Muscle of leg (tissue), 11 donors: ENCODE results near the gene TMBIM6. TPM values are rescaled to one million over a fixed set of nuclear protein-coding genes. Genes with fewer than 3 reads are reported as not detected.
"Not testable (repeated sequence)": the region's sequence is repeated elsewhere in the genome, so short reads cannot be mapped to it uniquely, and the experiment has no call there.

Source experiments
- DNase-seq: peaks from one replicate; pipeline ENCODE4 v3.0.0; 2013
- H3K27ac ChIP-seq: one replicate; pipeline ENCODE4 v1.5.1; 2013; ENCODE audit warnings: mild to moderate bottlenecking, low read length, control low read depth
- H3K27me3 ChIP-seq: one replicate; pipeline ENCODE4 v1.6.1; 2013; ENCODE audit warnings: low read length; ENCODE audit not compliant: control insufficient read depth, insufficient read depth
- H3K36me3 ChIP-seq: one replicate; pipeline ENCODE4 v1.6.1; 2013; ENCODE audit warnings: low read length; ENCODE audit not compliant: control insufficient read depth, insufficient read depth
- H3K4me1 ChIP-seq: one replicate; pipeline ENCODE4 v1.6.1; 2013; ENCODE audit warnings: low read length; ENCODE audit not compliant: control insufficient read depth, insufficient read depth
- H3K4me3 ChIP-seq: one replicate; pipeline ENCODE4 v1.5.1; 2013; ENCODE audit warnings: low read length, control low read depth
- H3K9me3 ChIP-seq: replicated peaks from 2 replicates; pipeline ENCODE4 v1.6.1; 2013; ENCODE audit warnings: low read depth, low read length; ENCODE audit not compliant: control insufficient read depth
- WGBS: methylation state at CpG from one replicate; pipeline ENCODE4 v1.1.5; 2013; ENCODE audit warnings: missing lambda C conversion rate; ENCODE audit not compliant: insufficient coverage; 5-methylcytosine and 5-hydroxymethylcytosine counted together
- polyA plus RNA-seq, 8 donors: library from polyadenylated mRNA; unstranded; fragments of 120-200 nt; gene quantifications; one replicate each; pipeline versions ENCODE4 v1.2.1 to v1.2.3, GENCODE V29; 2013; ENCODE audit warnings: inconsistent platforms in 1 of 8, low replicate concordance in 1 of 8; ENCODE audit not compliant: insufficient read length in 8 of 8, insufficient read depth in 1 of 8
- total RNA-seq: library from RNA; stranded (reverse); fragments of 120-200 nt; gene quantifications from one replicate; pipeline ENCODE4 v1.2.4, GENCODE V29; 2013

Gene TMBIM6
- total and polyA plus RNA-seq, 9 donors = 211 to 272 (median 243) TPM

DNA sequence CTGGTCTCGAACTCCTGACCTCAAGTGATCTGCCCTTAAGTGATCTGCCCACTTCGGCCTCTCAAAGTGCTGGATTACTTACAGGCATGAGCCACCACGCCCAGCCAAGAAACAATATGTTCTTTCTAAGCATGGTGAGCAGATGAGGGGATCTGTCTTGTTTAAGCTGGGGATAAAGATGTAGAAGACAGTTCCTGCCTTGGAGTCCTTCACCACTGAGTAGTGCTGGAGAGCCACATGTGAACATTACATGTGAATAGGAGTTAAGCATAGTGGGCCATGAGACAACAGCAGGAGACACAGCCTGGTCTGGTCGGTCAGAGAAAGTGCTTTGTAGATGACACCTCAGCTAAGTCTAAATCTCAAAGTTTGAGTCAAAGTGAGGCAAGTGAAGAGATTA, 26.0 kb downstream of the TMBIM6 start:
- H3K4me1 ChIP-seq = no peaks in the 10 kb centered on the region
- peaks cover 30% of the 10 kb centered on the region for H3K36me3 ChIP-seq
- H3K27me3 ChIP-seq = no peaks in the 10 kb centered on the region
- H3K9me3 ChIP-seq = no peaks in the 10 kb centered on the region
- no peak overlapping the region for H3K4me3 ChIP-seq
- 73% methylated on average over 4 of the region's 4 CpGs for WGBS
- no peak for DNase-seq
- H3K27ac ChIP-seq = no peak overlapping the region

DNA sequence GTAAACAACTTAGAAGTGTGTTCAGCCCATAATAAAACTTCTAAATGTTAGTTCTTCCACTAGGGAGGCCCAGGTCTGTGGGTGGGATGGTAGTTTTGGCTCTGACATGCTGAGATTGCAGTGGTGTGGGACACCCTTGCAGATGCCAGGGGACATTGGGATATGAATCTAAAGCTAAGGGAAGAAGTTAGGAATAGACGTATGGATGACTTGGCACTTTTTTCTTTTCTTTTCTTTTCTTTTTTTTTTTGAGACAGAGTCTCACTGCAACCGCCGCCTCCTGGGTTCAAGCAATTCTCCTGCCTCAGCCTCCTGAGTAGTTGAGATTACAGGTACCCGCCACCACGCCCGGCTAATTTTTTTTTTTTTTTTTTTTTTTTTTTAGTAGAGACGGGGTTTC, 31.7 kb downstream of the TMBIM6 start:
- WGBS = no CpG with 5 or more reads among the region's 7 CpGs
- not testable (repeated sequence) for DNase-seq, H3K36me3 ChIP-seq, H3K27me3 ChIP-seq, H3K4me3 ChIP-seq, H3K27ac ChIP-seq, H3K9me3 ChIP-seq, H3K4me1 ChIP-seq

GRCh38 chr12:49776413-49776812, 35.1 kb downstream of the TMBIM6 start:
- WGBS = 0% methylated on average over 5 of the region's 7 CpGs
- H3K27ac ChIP-seq = no peak overlapping the region
- DNase-seq = peak; percentile 77
- H3K36me3 ChIP-seq = no peaks in the 10 kb centered on the region
- no peaks in the 10 kb centered on the region for H3K27me3 ChIP-seq
- H3K9me3 ChIP-seq = no peaks in the 10 kb centered on the region
- H3K4me3 ChIP-seq = no peak overlapping the region
- H3K4me1 ChIP-seq = peaks cover 3% of the 10 kb centered on the region

- Histone ChIP-seq H3K27ac (no peak overlapping the region), H3K4me3 (no peak overlapping the region), H3K4me1 (peaks cover 3% of the 10 kb centered on the region), H3K9me3 (no peaks in the 10 kb centered on the region), H3K36me3 (no peaks in the 10 kb centered on the region), H3K27me3 (no peaks in the 10 kb centered on the region)
- no peak for DNase-seq
- 77% methylated on average over 5 of the region's 5 CpGs for WGBS
These were observed 35.5 kb downstream of the TMBIM6 start for GRCh38 chr12:49776858-49777257.

GRCh38 chr12:49777341-49777740, 36.0 kb downstream of the TMBIM6 start:
- H3K27ac ChIP-seq = no peak overlapping the region
- H3K9me3 ChIP-seq = no peaks in the 10 kb centered on the region
- H3K4me3 ChIP-seq = no peak overlapping the region
- H3K36me3 ChIP-seq = no peaks in the 10 kb centered on the region
- DNase-seq = no peak
- peaks cover 3% of the 10 kb centered on the region for H3K4me1 ChIP-seq
- WGBS = 100% methylated on average over 1 of the region's 3 CpGs
- H3K27me3 ChIP-seq = no peaks in the 10 kb centered on the region

DNA sequence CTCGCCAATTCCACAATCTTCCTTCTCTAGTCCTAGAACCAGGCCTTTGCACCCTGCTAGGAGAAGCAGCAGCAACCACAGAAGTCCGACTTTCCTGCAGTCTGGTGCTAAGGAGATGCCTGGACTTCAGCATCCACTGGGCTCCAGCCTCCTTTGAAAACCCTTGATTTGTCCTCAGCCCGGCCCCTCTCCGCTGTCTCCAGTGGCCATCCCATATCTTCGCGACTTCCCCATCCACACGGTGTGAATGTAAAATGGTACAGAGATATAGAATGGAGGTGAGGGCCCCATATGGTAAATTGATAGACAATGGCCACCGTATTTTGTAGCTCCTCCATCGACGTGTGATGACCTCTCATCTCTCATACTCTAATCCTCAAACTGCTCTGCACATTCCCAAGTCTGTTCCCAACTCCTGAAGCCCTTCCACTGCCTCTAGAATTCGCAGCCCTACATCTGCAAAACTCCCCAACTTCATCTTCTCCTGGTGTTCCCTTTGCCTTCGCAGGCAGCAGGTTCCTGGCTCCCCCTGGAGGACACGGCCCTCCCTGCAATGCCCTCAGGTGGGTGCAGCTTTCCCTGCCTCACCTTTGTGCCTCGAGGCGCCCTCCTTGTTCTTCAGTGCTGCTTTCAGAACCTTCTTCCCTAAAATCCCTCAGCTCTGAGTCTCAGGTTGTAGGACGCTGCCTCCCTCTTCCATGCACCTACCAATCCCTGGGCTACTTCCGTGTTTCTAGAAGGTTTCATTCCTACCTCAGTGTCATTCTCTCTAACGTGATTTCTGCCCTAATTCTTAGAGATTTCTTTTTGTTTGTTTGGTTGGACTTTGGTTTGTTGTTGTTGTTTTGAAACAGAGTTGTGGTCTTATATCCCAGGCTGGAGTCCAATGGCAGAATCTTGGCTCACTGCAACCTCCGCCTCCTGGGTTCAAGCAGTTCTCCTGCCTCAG, 36.7 kb downstream of the TMBIM6 start:
- Histone ChIP-seq H3K4me3 (no peak overlapping the region), H3K9me3 (no peaks in the 10 kb centered on the region), H3K27ac (no peak overlapping the region), H3K36me3 (no peaks in the 10 kb centered on the region), H3K27me3 (no peaks in the 10 kb centered on the region), H3K4me1 (peaks cover 7% of the 10 kb centered on the region)
- DNase-seq = no peak
- WGBS = 42% methylated on average over 10 of the region's 19 CpGs

DNA sequence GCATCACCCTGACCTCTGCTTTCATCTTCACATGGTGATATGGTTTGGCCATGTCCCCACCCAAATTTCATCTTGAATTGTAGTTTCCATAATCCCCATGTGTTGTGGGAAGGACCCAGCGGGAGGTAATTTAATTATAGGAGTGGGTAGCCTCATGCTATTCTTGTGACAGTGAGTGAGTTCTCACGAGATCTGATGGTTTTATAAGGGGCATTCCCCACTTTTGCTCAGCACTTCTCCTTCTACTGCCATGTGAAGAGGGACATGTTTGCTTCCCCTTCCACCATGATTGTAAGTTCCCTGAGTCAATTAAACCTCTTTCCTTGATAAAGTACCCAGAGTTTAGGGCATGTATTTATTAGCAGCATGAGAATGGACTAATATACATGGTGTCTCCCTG, 38.2 kb downstream of the TMBIM6 start:
- Histone ChIP-seq H3K36me3 (no peaks in the 10 kb centered on the region), H3K9me3 (no peaks in the 10 kb centered on the region), H3K27ac (no peak overlapping the region), H3K4me3 (no peak overlapping the region), H3K4me1 (peaks cover 22% of the 10 kb centered on the region), H3K27me3 (no peaks in the 10 kb centered on the region)
- no peak for DNase-seq
- WGBS = no CpG with 5 or more reads among the region's 2 CpGs

DNA sequence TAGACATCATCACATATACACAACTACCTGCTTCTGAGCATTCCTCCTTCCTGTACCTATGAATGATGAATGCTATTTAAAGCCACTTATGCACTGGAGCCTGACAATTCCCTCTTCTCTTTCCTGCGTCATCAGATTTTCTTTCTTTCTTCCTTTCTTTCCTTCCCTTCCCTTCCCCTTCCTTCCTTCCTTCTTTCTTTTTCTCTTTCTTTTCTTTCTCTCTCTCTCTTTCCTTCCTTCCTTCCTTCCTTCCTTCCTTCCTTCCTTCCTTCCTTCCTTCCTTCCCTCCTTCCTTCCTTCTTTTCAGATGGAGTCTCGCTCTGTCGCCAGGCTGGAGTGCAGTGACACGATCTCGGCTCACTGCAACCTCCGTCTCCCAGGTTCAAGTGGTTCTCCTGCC, 39.6 kb downstream of the TMBIM6 start:
- not testable (repeated sequence) for DNase-seq, H3K4me3 ChIP-seq, H3K27me3 ChIP-seq, H3K36me3 ChIP-seq, H3K9me3 ChIP-seq, H3K27ac ChIP-seq
- 90% methylated on average over 5 of the region's 6 CpGs for WGBS
- H3K4me1 ChIP-seq = peaks cover 27% of the 10 kb centered on the region

- 26% methylated on average over 5 of the region's 7 CpGs for WGBS
- Histone ChIP-seq H3K27me3 (no peaks in the 10 kb centered on the region), H3K9me3 (peaks cover 3% of the 10 kb centered on the region), H3K4me3 (no peak overlapping the region), H3K27ac (peak overlapping the region; percentile 83), H3K36me3 (no peaks in the 10 kb centered on the region), H3K4me1 (peaks cover 23% of the 10 kb centered on the region)
- peak; percentile 93 for DNase-seq
These were observed 42.7 kb downstream of the TMBIM6 start for GRCh38 chr12:49783917-49784676.

DNA sequence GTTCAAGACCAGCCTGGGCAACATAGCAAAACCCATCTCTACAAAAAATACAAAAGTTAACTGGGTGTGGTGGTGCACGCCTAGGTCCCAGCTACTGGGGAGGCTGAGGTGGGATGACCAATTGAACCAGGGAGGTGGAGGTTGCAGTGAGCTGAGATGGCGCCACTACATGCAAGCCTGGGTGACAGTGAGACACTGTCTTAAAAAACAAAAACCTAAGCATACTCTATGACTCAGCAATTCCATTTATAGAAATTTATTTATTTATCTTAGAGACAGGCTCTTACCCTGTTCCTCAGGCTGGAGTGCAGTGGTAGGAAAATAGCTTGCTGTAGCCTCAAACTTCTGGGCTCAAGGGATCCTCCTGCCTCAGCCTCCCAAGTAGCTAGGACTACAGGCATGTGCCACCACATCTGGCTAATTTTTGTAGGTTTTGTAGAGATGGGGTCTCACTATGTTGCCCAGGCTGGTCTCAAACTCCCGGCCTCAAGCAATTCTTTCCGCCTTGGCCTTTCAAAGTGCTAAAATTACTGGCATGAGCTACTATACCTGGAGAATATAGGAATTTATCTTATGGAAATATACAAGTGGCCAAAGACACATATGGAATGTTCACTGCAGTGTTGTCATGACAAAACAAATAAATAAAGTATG, 43.5 kb downstream of the TMBIM6 start:
- H3K36me3 ChIP-seq = peaks cover 4% of the 10 kb centered on the region
- no peaks in the 10 kb centered on the region for H3K27me3 ChIP-seq
- H3K27ac ChIP-seq = peak overlapping the region; percentile 83
- peaks cover 23% of the 10 kb centered on the region for H3K4me1 ChIP-seq
- H3K9me3 ChIP-seq = peaks cover 3% of the 10 kb centered on the region
- H3K4me3 ChIP-seq = no peak overlapping the region
- DNase-seq = no peak
- WGBS = 60% methylated on average over 1 of the region's 4 CpGs
